Gastrocnemius medialis (tissue), 4 donors: ENCODE measurements around the gene ETV6.

ENCODE experiments used
- CTCF ChIP-seq, 5 experiments: fragments of 450-650 bp in 3 of 5; fragments of 200-600 bp in 2 of 5; sonication (generic) in 2 of 5; IDR thresholded peaks in 4 of 5; conservative IDR thresholded peaks in 1 of 5; 1 replicate in 4 of 5; 2 replicates in 1 of 5; pipeline ENCODE4 v1.5.1; 2016 to 2019; ENCODE audit warnings: antibody characterized with exemption in 5 of 5, mild to moderate bottlenecking in 3 of 5, moderate library complexity in 3 of 5
- POLR2A ChIP-seq, 2 donors: fragments of 450-650 bp; IDR thresholded peaks; one replicate each; pipeline ENCODE4 v1.6.1; 2017; ENCODE audit warnings: antibody characterized with exemption in 2 of 2, mild to moderate bottlenecking in 2 of 2, moderate library complexity in 2 of 2

GRCh38 chr12:11707535-11707934 is 58.1 kb downstream of the ETV6 start:
- TF ChIP-seq CTCF (IDR thresholded peaks at IDR 0.05 in 4 of 5, conservative IDR thresholded peaks at IDR 0.05 in 1 of 5) (no peak), POLR2A (IDR thresholded peaks at IDR 0.05) (no peak)
